Panc1 (cell line): Measurements from ENCODE around the gene PNMA5. TPM values are rescaled to one million over a fixed set of nuclear protein-coding genes. Genes with fewer than 3 reads are reported as not detected.

ENCODE experiments used
- ATAC-seq: fragments of 200-7000 bp; cut with Tn5 transposase; 2 replicates; pipeline ENCODE4 v1.9.1; 2020; ENCODE audit warnings: mild to moderate bottlenecking, moderate library complexity
- BruUV-seq: library from RNA; stranded (reverse); fragments of 400-500 nt; replicated peaks from 2 replicates; lab custom pipeline; 2021; lab: Mats Ljungman, UMichigan
- CTCF ChIA-PET: fragments of 300-600 bp; sonication (Branson Sonifier 250); formaldehyde crosslinking; loops from one replicate; lab custom pipeline; 2022; ENCODE audit warnings: antibody characterized with exemption; lab: Charles Lee
- POLR2A ChIA-PET: fragments of 300-600 bp; sonication (Branson Sonifier 250); formaldehyde crosslinking; loops from one replicate; lab custom pipeline; 2022; ENCODE audit warnings: antibody characterized with exemption; lab: Charles Lee
- DNase-seq: peaks from one replicate; pipeline ENCODE4 v3.0.0-alpha.2; 2010; ENCODE audit warnings: low read depth, low spot score
- H3K27ac ChIP-seq: 2 replicates; pipeline ENCODE4 v1.5.1; 2011; ENCODE audit warnings: mild to moderate bottlenecking, low read length, inconsistent platforms
- H3K27me3 ChIP-seq: fragments of 200-500 bp; sonication (Bioruptor generic); 2 replicates; pipeline ENCODE4 v1.6.0; 2014; ENCODE audit warnings: low read length, inconsistent platforms; ENCODE audit not compliant: control insufficient read depth, insufficient read depth
- H3K36me3 ChIP-seq: fragments of 200-500 bp; sonication (Bioruptor generic); 2 replicates; pipeline ENCODE4 v1.5.1; 2014; ENCODE audit warnings: inconsistent platforms, mild to moderate bottlenecking, low read length, moderate library complexity; ENCODE audit not compliant: control insufficient read depth, insufficient read depth
- H3K4me1 ChIP-seq: 2 replicates; pipeline ENCODE4 v1.5.1; 2011; ENCODE audit warnings: inconsistent platforms, mild to moderate bottlenecking, low read length, moderate library complexity; ENCODE audit not compliant: control insufficient read depth, insufficient read depth
- H3K4me3 ChIP-seq, 2 experiments: 2 replicates each; pipeline ENCODE4 v1.5.1; 2011 to 2012; ENCODE audit warnings: low read depth in 2 of 2, low read length in 2 of 2, mild to moderate bottlenecking in 2 of 2, inconsistent platforms in 1 of 2, moderate library complexity in 1 of 2
- H3K9me3 ChIP-seq: fragments of 200-500 bp; sonication (Bioruptor generic); 2 replicates; pipeline ENCODE4 v1.5.1; 2014; ENCODE audit warnings: low read depth, mild to moderate bottlenecking, inconsistent platforms, low read length, moderate library complexity; ENCODE audit not compliant: control insufficient read depth, insufficient read depth
- POLR2AphosphoS5 ChIP-seq: IDR thresholded peaks from 2 replicates; pipeline ENCODE4 v1.6.1; 2012; ENCODE audit warnings: mild to moderate bottlenecking, low read depth, low read length, moderate library complexity
- REST ChIP-seq, 2 experiments: IDR thresholded peaks; 2 replicates each; pipeline ENCODE4 v1.6.1; 2011 to 2012; ENCODE audit warnings: low read depth in 2 of 2, control low read depth in 1 of 2, low read length in 1 of 2, mild to moderate bottlenecking in 1 of 2, moderate library complexity in 1 of 2; ENCODE audit not compliant: insufficient read depth in 1 of 2
- SIN3A ChIP-seq: IDR thresholded peaks from 2 replicates; pipeline ENCODE4 v1.6.1; 2012; ENCODE audit warnings: low read depth, mild to moderate bottlenecking, low read length, moderate library complexity, borderline replicate concordance; ENCODE audit not compliant: insufficient read depth
- TCF7L2 ChIP-seq: IDR thresholded peaks from 2 replicates; pipeline ENCODE4 v1.6.1; 2011; ENCODE audit warnings: mild to moderate bottlenecking, low read depth, low read length, inconsistent platforms
- in situ Hi-C: cut with HindIII; loops from 2 replicates; pipeline ENCODE4 v1.10.0; 2016; ENCODE audit warnings: low sequenced_read_pairs, low pct_unique_long_range_greater_than_20kb
- intact Hi-C: fragments of 100-400 bp; cut with micrococcal nuclease; formaldehyde crosslinking; loops from one replicate; pipeline ENCODE4 v1.10.0; 2022; ENCODE audit not compliant: unreplicated experiment
- total RNA-seq: library from RNA; stranded (reverse); gene quantifications from one replicate; pipeline ENCODE4 v1.2.1, GENCODE V29; 2021; ENCODE audit not compliant: unreplicated experiment
- TF ChIP-seq, protein P1 (sequence below): fragments of 450-650 bp; IDR thresholded peaks from 2 replicates; pipeline ENCODE4 v1.5.1; 2017; ENCODE audit warnings: mild to moderate bottlenecking

Gene PNMA5
- total RNA-seq, 1 experiment from 2014 or later, result not detected

- DNase-seq, result no peak
- H3K27me3 ChIP-seq, result no peaks in the 10 kb centered on the region
- no peak overlapping the region for H3K4me3 ChIP-seq
- ChIA-PET POLR2A (no interaction called here), CTCF (no interaction called here)
- H3K36me3 ChIP-seq, result no peaks in the 10 kb centered on the region
- intact Hi-C loops (no loop called here), in situ Hi-C loops (no loop called here)
- no peaks in the 10 kb centered on the region for H3K9me3 ChIP-seq
- H3K27ac ChIP-seq, result no peak overlapping the region
- BruUV-seq, result no TSS peak
- TF ChIP-seq, protein P1, sequence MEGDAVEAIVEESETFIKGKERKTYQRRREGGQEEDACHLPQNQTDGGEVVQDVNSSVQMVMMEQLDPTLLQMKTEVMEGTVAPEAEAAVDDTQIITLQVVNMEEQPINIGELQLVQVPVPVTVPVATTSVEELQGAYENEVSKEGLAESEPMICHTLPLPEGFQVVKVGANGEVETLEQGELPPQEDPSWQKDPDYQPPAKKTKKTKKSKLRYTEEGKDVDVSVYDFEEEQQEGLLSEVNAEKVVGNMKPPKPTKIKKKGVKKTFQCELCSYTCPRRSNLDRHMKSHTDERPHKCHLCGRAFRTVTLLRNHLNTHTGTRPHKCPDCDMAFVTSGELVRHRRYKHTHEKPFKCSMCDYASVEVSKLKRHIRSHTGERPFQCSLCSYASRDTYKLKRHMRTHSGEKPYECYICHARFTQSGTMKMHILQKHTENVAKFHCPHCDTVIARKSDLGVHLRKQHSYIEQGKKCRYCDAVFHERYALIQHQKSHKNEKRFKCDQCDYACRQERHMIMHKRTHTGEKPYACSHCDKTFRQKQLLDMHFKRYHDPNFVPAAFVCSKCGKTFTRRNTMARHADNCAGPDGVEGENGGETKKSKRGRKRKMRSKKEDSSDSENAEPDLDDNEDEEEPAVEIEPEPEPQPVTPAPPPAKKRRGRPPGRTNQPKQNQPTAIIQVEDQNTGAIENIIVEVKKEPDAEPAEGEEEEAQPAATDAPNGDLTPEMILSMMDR, result no peak
- TF ChIP-seq SIN3A, result no peak
- TF ChIP-seq REST (IDR thresholded peaks at IDR 0.05; ENCODE audit: insufficient read depth in 1 of 2, low read depth in 2 of 2, low read length in 1 of 2), result no peak
- no peak for TF ChIP-seq TCF7L2
- no peak for TF ChIP-seq POLR2AphosphoS5
- H3K4me1 ChIP-seq, result peaks cover 10% of the 10 kb centered on the region
- no peak for ATAC-seq
Observed at GRCh38 chrX:152945021-152945979, 48.6 kb downstream of the PNMA5 start.

DNA sequence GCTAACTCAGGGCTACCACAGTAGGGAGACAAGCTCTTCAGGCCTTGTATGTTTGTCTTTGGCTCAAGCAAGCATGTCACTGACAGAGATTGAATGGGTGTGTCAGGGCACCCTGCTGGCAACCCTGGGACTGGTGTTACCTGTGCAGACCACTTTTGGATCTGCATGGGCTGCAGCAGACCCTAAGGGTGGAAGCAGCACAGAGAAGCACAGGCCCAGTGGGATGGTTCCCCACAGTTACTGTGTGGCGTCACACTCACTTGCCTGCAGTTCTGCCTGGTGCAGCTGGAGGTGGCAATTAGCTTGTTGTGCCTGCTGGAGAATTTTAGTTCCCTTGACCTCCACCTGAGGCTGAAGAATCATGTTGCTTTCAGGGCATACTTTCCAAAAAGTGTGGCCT is 50.1 kb downstream of the PNMA5 start:
- ChIA-PET CTCF (no interaction called here), POLR2A (no interaction called here)
- Histone ChIP-seq H3K27ac (no peak overlapping the region), H3K27me3 (no peaks in the 10 kb centered on the region), H3K4me1 (peaks cover 10% of the 10 kb centered on the region), H3K36me3 (no peaks in the 10 kb centered on the region), H3K9me3 (no peaks in the 10 kb centered on the region), H3K4me3 (no peak overlapping the region)
- in situ Hi-C loops, result no loop called here
- DNase-seq (no peak), ATAC-seq (no peak)
- intact Hi-C loops, result no loop called here
- TF ChIP-seq SIN3A (no peak), TCF7L2 (no peak), REST (IDR thresholded peaks at IDR 0.05; ENCODE audit: insufficient read depth in 1 of 2, low read depth in 2 of 2, low read length in 1 of 2) (no peak), POLR2AphosphoS5 (no peak)
- TF ChIP-seq, protein P1, result no peak
- no TSS peak for BruUV-seq
